Stimulated activated memory B cell treated with anti-CD40 and anti-IgM and Interleukin-4, amounts not matched to agents 10 μg/mL and 1 μg/mL and 100 μg/mL, for 72 hours (primary cell): ENCODE measurements around the gene VDAC2.
A peak's percentile ranks its signal among the peaks of the same experiment; 100 is the strongest.
"Not testable (repeated sequence)": the region's sequence is repeated elsewhere in the genome, so short reads cannot be mapped to it uniquely, and the experiment has no call there.

Experiments
- ATAC-seq: fragments of 150-1000 bp; cut with Tn5 transposase; 2 replicates; pipeline ENCODE4 v1.10.0; 2021
- H3K27ac Mint-ChIP-seq: one replicate; pipeline ENCODE4 v1.8.0; 2022; ENCODE audit warnings: mild to moderate bottlenecking, mixed read lengths
- H3K27me3 Mint-ChIP-seq: one replicate; pipeline ENCODE4 v1.8.0; 2022; ENCODE audit warnings: mixed read lengths
- H3K36me3 Mint-ChIP-seq: one replicate; pipeline ENCODE4 v1.8.0; 2022; ENCODE audit warnings: mixed read lengths
- H3K4me1 Mint-ChIP-seq: one replicate; pipeline ENCODE4 v1.8.0; 2022; ENCODE audit warnings: mixed read lengths
- H3K4me3 Mint-ChIP-seq: one replicate; pipeline ENCODE4 v1.8.0; 2022; ENCODE audit warnings: mild to moderate bottlenecking, moderate library complexity, mixed read lengths
- H3K9me3 Mint-ChIP-seq: one replicate; pipeline ENCODE4 v1.8.0; 2022; ENCODE audit warnings: mixed read lengths

The VDAC2 gene, protein sequence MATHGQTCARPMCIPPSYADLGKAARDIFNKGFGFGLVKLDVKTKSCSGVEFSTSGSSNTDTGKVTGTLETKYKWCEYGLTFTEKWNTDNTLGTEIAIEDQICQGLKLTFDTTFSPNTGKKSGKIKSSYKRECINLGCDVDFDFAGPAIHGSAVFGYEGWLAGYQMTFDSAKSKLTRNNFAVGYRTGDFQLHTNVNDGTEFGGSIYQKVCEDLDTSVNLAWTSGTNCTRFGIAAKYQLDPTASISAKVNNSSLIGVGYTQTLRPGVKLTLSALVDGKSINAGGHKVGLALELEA

GRCh38 chr10:75210282-75211006 is at the start of gene VDAC2:
VDAC2 (plus strand) TSS chr10:75210796; CDS start chr10:75211159, 363 bp downstream.
- Mint-ChIP-seq H3K27me3 (no peaks in the 10 kb centered on the region), H3K36me3 (peaks cover 12% of the 10 kb centered on the region), H3K4me1 (peaks cover 25% of the 10 kb centered on the region), H3K27ac (peak within 1 kb of the TSS; percentile 97), H3K9me3 (no peaks in the 10 kb centered on the region), H3K4me3 (peak within 1 kb of the TSS; percentile 98)
- ATAC-seq = peak; percentile 97

DNA sequence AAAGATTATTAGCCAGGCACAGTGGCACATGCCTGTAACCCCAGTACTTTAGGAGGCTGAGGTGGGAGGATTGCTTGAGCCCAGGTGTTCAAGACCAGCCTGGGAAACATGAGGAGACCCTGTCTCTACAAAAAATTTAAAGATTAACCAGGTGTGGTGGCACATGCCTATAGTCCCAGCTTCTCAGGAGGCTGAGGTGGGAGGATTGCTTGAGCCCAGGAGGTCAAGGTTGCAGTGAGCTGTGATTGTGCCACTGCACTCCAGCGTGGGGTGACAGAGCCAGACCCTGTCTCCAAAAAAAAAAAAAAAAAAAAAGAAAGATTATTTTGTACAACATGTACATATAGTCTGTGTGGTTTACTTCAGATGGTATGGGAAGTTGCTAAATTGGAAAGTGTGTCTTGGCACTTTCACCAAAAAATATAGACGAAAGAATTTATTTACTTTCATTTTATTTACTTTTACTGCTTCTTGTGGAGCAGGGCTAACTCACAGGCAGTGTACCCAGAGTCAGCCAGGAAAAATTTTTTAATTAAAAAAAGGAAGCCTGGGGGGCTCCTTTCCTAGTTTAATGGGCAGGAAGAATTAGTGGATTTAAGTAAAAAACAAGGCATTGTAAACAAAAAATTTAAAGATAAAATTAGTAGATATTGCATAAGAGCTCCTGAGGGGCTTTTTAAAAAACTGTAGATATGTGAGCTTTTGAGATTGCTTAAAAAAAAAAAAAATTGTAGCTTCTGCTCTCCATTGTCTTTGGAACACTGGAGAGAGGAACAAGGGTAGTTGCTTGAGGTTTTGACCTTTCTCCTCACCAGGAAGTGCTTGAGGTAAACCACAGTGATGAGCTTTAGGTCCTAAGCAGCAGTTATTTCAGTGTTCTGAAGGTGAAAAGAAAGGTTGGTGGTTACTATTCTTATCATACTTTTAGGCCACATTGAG is 44.6 kb upstream of the VDAC2 start:
- Mint-ChIP-seq H3K4me1 (peaks cover 46% of the 10 kb centered on the region), H3K27ac (peak overlapping the region; percentile 81), H3K27me3 (no peaks in the 10 kb centered on the region), H3K9me3 (no peaks in the 10 kb centered on the region), H3K36me3 (peaks cover 36% of the 10 kb centered on the region), H3K4me3 (peak overlapping the region; percentile 44)
- ATAC-seq = peak; percentile 92

GRCh38 chr10:75166623-75166972 is 44.0 kb upstream of the VDAC2 start:
- peak overlapping the region; percentile 44 for H3K4me3 Mint-ChIP-seq
- ATAC-seq = no peak
- H3K9me3 Mint-ChIP-seq = no peaks in the 10 kb centered on the region
- H3K27me3 Mint-ChIP-seq = no peaks in the 10 kb centered on the region
- H3K36me3 Mint-ChIP-seq = peaks cover 31% of the 10 kb centered on the region
- peak overlapping the region; percentile 81 for H3K27ac Mint-ChIP-seq
- peaks cover 39% of the 10 kb centered on the region for H3K4me1 Mint-ChIP-seq

GRCh38 chr10:75168275-75168674 is 42.3 kb upstream of the VDAC2 start:
- no peak overlapping the region for H3K4me3 Mint-ChIP-seq
- H3K27ac Mint-ChIP-seq = no peak overlapping the region
- ATAC-seq = no peak
- H3K27me3 Mint-ChIP-seq = no peaks in the 10 kb centered on the region
- no peaks in the 10 kb centered on the region for H3K9me3 Mint-ChIP-seq
- H3K4me1 Mint-ChIP-seq = peaks cover 37% of the 10 kb centered on the region
- H3K36me3 Mint-ChIP-seq = peaks cover 30% of the 10 kb centered on the region

DNA sequence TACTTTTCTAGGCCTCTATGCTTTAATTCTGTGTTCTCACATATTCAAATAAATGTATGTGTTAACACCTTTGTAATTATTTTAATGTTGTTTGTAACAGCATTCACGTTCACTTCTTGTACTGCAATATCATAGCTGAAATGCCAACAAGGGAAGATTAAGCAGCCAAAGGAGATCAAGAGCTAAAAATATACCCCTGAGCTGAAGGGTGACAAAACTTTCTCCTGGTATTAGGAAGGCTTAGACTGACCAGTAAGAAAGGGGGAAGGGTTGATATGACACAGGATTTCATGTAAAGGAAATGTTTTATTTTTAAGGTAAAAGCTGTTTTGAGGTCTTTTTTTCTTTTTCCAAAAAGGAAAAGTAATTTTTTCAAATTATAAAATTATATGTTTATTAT is 40.4 kb upstream of the VDAC2 start:
- H3K27ac Mint-ChIP-seq = no peak overlapping the region
- no peaks in the 10 kb centered on the region for H3K27me3 Mint-ChIP-seq
- no peak overlapping the region for H3K4me3 Mint-ChIP-seq
- H3K4me1 Mint-ChIP-seq = peaks cover 33% of the 10 kb centered on the region
- H3K36me3 Mint-ChIP-seq = peaks cover 20% of the 10 kb centered on the region
- no peaks in the 10 kb centered on the region for H3K9me3 Mint-ChIP-seq
- no peak for ATAC-seq

DNA sequence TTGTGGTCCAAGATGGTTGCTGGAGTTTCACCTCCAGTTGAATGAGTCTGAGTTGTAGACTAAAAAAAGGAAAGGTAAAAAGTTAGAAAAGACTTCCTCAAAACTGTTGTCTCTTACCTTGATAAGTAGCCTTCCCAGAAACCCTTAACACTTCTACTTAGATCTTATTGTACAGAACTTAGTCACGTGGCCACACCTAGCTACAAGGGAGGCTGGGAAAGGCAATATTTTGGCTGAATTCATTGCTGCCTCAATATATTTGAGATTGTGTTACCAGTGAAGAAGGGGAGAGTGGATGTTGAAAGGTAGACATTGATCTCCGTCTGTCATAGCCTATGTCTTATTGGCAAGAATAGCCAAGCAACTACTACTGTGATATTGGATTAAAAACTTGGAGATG is 35.5 kb upstream of the VDAC2 start:
- H3K27me3 Mint-ChIP-seq = no peaks in the 10 kb centered on the region
- H3K4me3 Mint-ChIP-seq = no peak overlapping the region
- no peak for ATAC-seq
- no peak overlapping the region for H3K27ac Mint-ChIP-seq
- H3K4me1 Mint-ChIP-seq = no peaks in the 10 kb centered on the region
- H3K9me3 Mint-ChIP-seq = no peaks in the 10 kb centered on the region
- H3K36me3 Mint-ChIP-seq = peaks cover 23% of the 10 kb centered on the region

GRCh38 chr10:75176046-75176445 is 34.5 kb upstream of the VDAC2 start:
- no peaks in the 10 kb centered on the region for H3K27me3 Mint-ChIP-seq
- no peaks in the 10 kb centered on the region for H3K9me3 Mint-ChIP-seq
- no peaks in the 10 kb centered on the region for H3K4me1 Mint-ChIP-seq
- H3K27ac Mint-ChIP-seq = no peak overlapping the region
- H3K4me3 Mint-ChIP-seq = no peak overlapping the region
- H3K36me3 Mint-ChIP-seq = peaks cover 20% of the 10 kb centered on the region
- no peak for ATAC-seq

- Mint-ChIP-seq H3K4me3 (no peak overlapping the region), H3K36me3 (peaks cover 20% of the 10 kb centered on the region), H3K27ac (no peak overlapping the region), H3K27me3 (no peaks in the 10 kb centered on the region), H3K9me3 (no peaks in the 10 kb centered on the region), H3K4me1 (no peaks in the 10 kb centered on the region)
- no peak for ATAC-seq
Measured at GRCh38 chr10:75176736-75177135, 33.9 kb upstream of the VDAC2 start.

- Mint-ChIP-seq H3K4me3 (no peak overlapping the region), H3K27ac (peak overlapping the region; percentile 53), H3K9me3 (no peaks in the 10 kb centered on the region), H3K27me3 (no peaks in the 10 kb centered on the region), H3K4me1 (no peaks in the 10 kb centered on the region), H3K36me3 (peaks cover 26% of the 10 kb centered on the region)
- no peak for ATAC-seq
Measured at GRCh38 chr10:75179657-75180177, 30.9 kb upstream of the VDAC2 start.

DNA sequence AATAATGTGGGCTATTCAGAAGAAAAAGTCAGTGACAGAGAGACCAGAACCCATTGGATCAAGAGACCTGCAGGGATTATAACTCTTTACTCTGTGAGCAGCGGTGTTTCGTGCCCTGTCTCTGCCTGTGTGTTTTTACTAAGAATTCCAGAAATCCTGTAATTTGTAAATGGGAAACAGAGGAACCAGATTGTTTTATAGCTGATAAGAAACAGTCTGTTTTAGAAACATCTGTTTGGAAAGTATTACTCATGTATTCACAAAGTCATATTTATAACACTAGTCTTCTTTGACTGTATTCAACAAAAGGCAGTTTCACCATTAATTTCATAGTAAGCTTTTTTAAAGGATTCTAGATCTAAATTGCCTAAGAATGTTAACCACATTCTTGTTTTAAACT is 30.0 kb upstream of the VDAC2 start:
- Mint-ChIP-seq H3K9me3 (no peaks in the 10 kb centered on the region), H3K4me1 (no peaks in the 10 kb centered on the region), H3K4me3 (no peak overlapping the region), H3K27me3 (no peaks in the 10 kb centered on the region), H3K27ac (no peak overlapping the region), H3K36me3 (peaks cover 26% of the 10 kb centered on the region)
- no peak for ATAC-seq

GRCh38 chr10:75181073-75181472 is 29.5 kb upstream of the VDAC2 start:
- Mint-ChIP-seq H3K27me3 (no peaks in the 10 kb centered on the region), H3K4me3 (no peak overlapping the region), H3K9me3 (no peaks in the 10 kb centered on the region), H3K27ac (no peak overlapping the region), H3K36me3 (peaks cover 23% of the 10 kb centered on the region), H3K4me1 (peaks cover 2% of the 10 kb centered on the region)
- no peak for ATAC-seq

DNA sequence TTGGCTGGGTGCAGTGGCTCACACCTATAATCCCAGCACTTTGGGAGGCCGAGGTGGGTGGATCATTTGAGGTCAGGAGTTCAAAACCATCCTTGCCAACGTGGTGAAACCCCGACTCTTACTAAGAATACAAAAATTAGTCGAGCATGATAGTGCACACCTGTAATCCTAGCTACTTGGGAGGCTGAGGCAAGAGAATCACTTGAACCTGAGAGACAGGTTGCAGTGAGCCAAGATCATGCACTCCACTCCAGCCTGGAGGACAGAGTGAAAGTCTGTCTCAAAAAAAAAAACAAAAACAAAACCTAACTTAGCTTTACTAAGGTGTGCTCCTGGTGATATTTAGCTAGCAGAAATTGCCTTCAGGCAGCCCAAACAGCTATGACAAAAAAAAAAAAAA is 24.3 kb upstream of the VDAC2 start:
- ATAC-seq = no peak
- H3K4me1 Mint-ChIP-seq = peaks cover 10% of the 10 kb centered on the region
- no peak overlapping the region for H3K4me3 Mint-ChIP-seq
- H3K36me3 Mint-ChIP-seq = peaks cover 6% of the 10 kb centered on the region
- no peaks in the 10 kb centered on the region for H3K9me3 Mint-ChIP-seq
- H3K27ac Mint-ChIP-seq = peak overlapping the region; percentile 36
- no peaks in the 10 kb centered on the region for H3K27me3 Mint-ChIP-seq

- peaks cover 10% of the 10 kb centered on the region for H3K4me1 Mint-ChIP-seq
- H3K27me3 Mint-ChIP-seq = no peaks in the 10 kb centered on the region
- H3K4me3 Mint-ChIP-seq = no peak overlapping the region
- H3K36me3 Mint-ChIP-seq = peaks cover 15% of the 10 kb centered on the region
- ATAC-seq = peak; percentile 65
- no peak overlapping the region for H3K27ac Mint-ChIP-seq
- no peaks in the 10 kb centered on the region for H3K9me3 Mint-ChIP-seq
Measured at GRCh38 chr10:75187961-75188426, 22.6 kb upstream of the VDAC2 start.

DNA sequence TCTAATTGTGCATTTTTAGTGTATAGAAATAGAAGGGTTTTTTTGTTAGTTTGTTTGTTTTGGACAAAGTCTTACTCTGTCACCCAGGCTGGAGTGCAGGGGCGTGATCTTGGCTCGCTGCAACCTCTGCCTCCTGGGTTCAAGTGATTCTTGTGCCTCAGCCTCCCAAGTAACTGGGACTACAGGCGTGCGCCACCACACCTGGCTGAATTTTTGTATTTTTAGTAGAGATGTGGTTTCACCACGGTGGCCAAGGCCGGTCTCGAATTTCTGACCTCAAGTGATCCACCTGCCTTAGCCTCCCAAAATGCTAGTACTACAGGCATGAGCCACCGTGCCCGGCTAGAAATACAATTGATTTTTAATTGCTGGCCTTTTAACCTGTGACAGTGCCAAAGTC is 22.1 kb upstream of the VDAC2 start:
- H3K9me3 Mint-ChIP-seq, H3K27me3 Mint-ChIP-seq, ATAC-seq, H3K27ac Mint-ChIP-seq, H3K4me3 Mint-ChIP-seq, H3K4me1 Mint-ChIP-seq: not testable (repeated sequence)
- peaks cover 17% of the 10 kb centered on the region for H3K36me3 Mint-ChIP-seq
